ENCODE data around the gene PKNOX2.

PKNOX2 gene

GRCh38 chr11:125271483-125272091 lies 107.0 kb downstream of the PKNOX2 start:
- H3K4me3 ChIP-seq (ENCODE audit: low read depth, low read length): no peak overlapping the region
- TF ChIP-seq CTCF (IDR thresholded peaks at IDR 0.05; ENCODE audit: control insufficient read depth, extremely low read depth, insufficient read depth): no peak
- DNase-seq (ENCODE audit: low read depth): peak; percentile 27

GRCh38 chr11:125272092-125272491 lies 107.5 kb downstream of the PKNOX2 start:
- DNase-seq (ENCODE audit: low read depth): no peak
- no peak for TF ChIP-seq CTCF (IDR thresholded peaks at IDR 0.05; ENCODE audit: control insufficient read depth, extremely low read depth, insufficient read depth)
- H3K4me3 ChIP-seq (ENCODE audit: low read depth, low read length): no peak overlapping the region

- TF ChIP-seq CTCF (IDR thresholded peaks at IDR 0.05; ENCODE audit: control insufficient read depth, extremely low read depth, insufficient read depth): no peak
- no peak overlapping the region for H3K4me3 ChIP-seq (ENCODE audit: low read depth, low read length)
- no peak for DNase-seq (ENCODE audit: low read depth)
Observed at GRCh38 chr11:125272821-125273220, 108.3 kb downstream of the PKNOX2 start.

- no peak for DNase-seq (ENCODE audit: low read depth)
- H3K4me3 ChIP-seq (ENCODE audit: low read depth, low read length): no peak overlapping the region
- no peak for TF ChIP-seq CTCF (IDR thresholded peaks at IDR 0.05; ENCODE audit: control insufficient read depth, extremely low read depth, insufficient read depth)
Observed at GRCh38 chr11:125273519-125274000, 109.0 kb downstream of the PKNOX2 start.

GRCh38 chr11:125274309-125274708 lies 109.8 kb downstream of the PKNOX2 start:
- no peak for TF ChIP-seq CTCF (IDR thresholded peaks at IDR 0.05; ENCODE audit: control insufficient read depth, extremely low read depth, insufficient read depth)
- peak; percentile 84 for DNase-seq (ENCODE audit: low read depth)
- H3K4me3 ChIP-seq (ENCODE audit: low read depth, low read length): no peak overlapping the region

- no peak overlapping the region for H3K4me3 ChIP-seq (ENCODE audit: low read depth, low read length)
- no peak for DNase-seq (ENCODE audit: low read depth)
- no peak for TF ChIP-seq CTCF (IDR thresholded peaks at IDR 0.05; ENCODE audit: control insufficient read depth, extremely low read depth, insufficient read depth)
Observed at GRCh38 chr11:125274774-125275173, 110.2 kb downstream of the PKNOX2 start.
